ENCODE results near the gene INS. TPM values are rescaled to one million over a fixed set of nuclear protein-coding genes. Genes with fewer than 3 reads are reported as not detected.

Gene INS
- total and polyA plus RNA-seq, 2 donors (not counting 1 experiment from before 2014, with no cell fraction given), result not detected

- H3K4me3 Mint-ChIP-seq, result no peak overlapping the region
- Histone ChIP-seq H4K20me1 (ENCODE audit: control insufficient read depth, insufficient read depth, low read length, poor library complexity, severe bottlenecking) (no peaks in the 10 kb centered on the region), H3K27me3 (replicated peaks in 1 of 4; ENCODE audit: control extremely low read depth in 1 of 4, control insufficient read depth in 3 of 4, insufficient read depth in 4 of 4, low read length in 3 of 4) (no peaks in the 10 kb centered on the region), H3K4me3 (ENCODE audit: control extremely low read depth in 1 of 5, extremely low read depth in 1 of 5, insufficient read depth in 1 of 5, low read depth in 2 of 5, low read length in 4 of 5) (no peak overlapping the region), H3K9ac (ENCODE audit: low read length) (no peak overlapping the region), H2AFZ (ENCODE audit: insufficient read depth, low read depth, low read length, poor library complexity, severe bottlenecking) (no peak overlapping the region), H3K36me3 (replicated peaks in 1 of 2; ENCODE audit: control extremely low read depth in 1 of 2, control insufficient read depth in 1 of 2, extremely low read depth in 1 of 2, insufficient read depth in 2 of 2, low read length in 1 of 2) (no peaks in the 10 kb centered on the region), H3K9me3 (ENCODE audit: control extremely low read depth in 1 of 3, control insufficient read depth in 2 of 3, insufficient read depth in 1 of 3, low read length in 2 of 3) (peaks cover 0 to 3% (median 0%) of the 10 kb centered on the region in 3 donors), H3K27ac (ENCODE audit: low read length in 2 of 2) (no peak overlapping the region), H3K4me1 (ENCODE audit: control insufficient read depth in 2 of 2, insufficient read depth in 2 of 2, low read length in 2 of 2) (no peaks in the 10 kb centered on the region), H3K4me2 (replicated peaks; ENCODE audit: low read depth, low read length, poor library complexity, severe bottlenecking) (no peak overlapping the region), H3K79me2 (ENCODE audit: control insufficient read depth, insufficient read depth, low read length) (no peaks in the 10 kb centered on the region)
- POLR2A ChIA-PET, result no interaction called here
- no peak for TF ChIP-seq EZH2 (IDR thresholded peaks at IDR 0.05; ENCODE audit: borderline replicate concordance, insufficient read depth, low read depth, low read length, poor library complexity, severe bottlenecking)
- ATAC-seq (ENCODE audit: low read depth) (no peak), DNase-seq (no peak)
- H3K4me1 Mint-ChIP-seq, result no peaks in the 10 kb centered on the region
- H3K27ac Mint-ChIP-seq, result no peak overlapping the region
- 90% methylated on average over 18 of the region's 18 CpGs for WGBS (ENCODE audit: insufficient coverage)
- no peaks in the 10 kb centered on the region for H3K27me3 Mint-ChIP-seq
- H3K9me3 Mint-ChIP-seq (ENCODE audit: insufficient read depth), result no peaks in the 10 kb centered on the region
- CTCF ChIA-PET, result no interaction called here
- intact Hi-C loops (cut with micrococcal nuclease), result no loop called here
Measured at GRCh38 chr11:2177076-2177475, 16.1 kb upstream of the INS start.

GRCh38 chr11:2176389-2176900 is 15.4 kb upstream of the INS start:
- H3K27ac Mint-ChIP-seq, result no peak overlapping the region
- H3K4me1 Mint-ChIP-seq, result no peaks in the 10 kb centered on the region
- no peaks in the 10 kb centered on the region for H3K9me3 Mint-ChIP-seq (ENCODE audit: insufficient read depth)
- H3K4me2 ChIP-seq (replicated peaks; ENCODE audit: low read depth, low read length, poor library complexity, severe bottlenecking), result no peak overlapping the region
- no peaks in the 10 kb centered on the region for H3K4me1 ChIP-seq (ENCODE audit: control insufficient read depth in 2 of 2, insufficient read depth in 2 of 2, low read length in 2 of 2)
- no peaks in the 10 kb centered on the region for H3K36me3 ChIP-seq (replicated peaks in 1 of 2; ENCODE audit: control extremely low read depth in 1 of 2, control insufficient read depth in 1 of 2, extremely low read depth in 1 of 2, insufficient read depth in 2 of 2, low read length in 1 of 2)
- H3K4me3 ChIP-seq (ENCODE audit: control extremely low read depth in 1 of 5, extremely low read depth in 1 of 5, insufficient read depth in 1 of 5, low read depth in 2 of 5, low read length in 4 of 5), result no peak overlapping the region
- ATAC-seq (ENCODE audit: low read depth) (no peak), DNase-seq (no peak)
- no peak overlapping the region for H3K4me3 Mint-ChIP-seq
- H3K79me2 ChIP-seq (ENCODE audit: control insufficient read depth, insufficient read depth, low read length), result no peaks in the 10 kb centered on the region
- 96% methylated on average over 12 of the region's 14 CpGs for WGBS (ENCODE audit: insufficient coverage)
- ChIA-PET POLR2A (no interaction called here), CTCF (no interaction called here)
- no peak overlapping the region for H3K27ac ChIP-seq (ENCODE audit: low read length in 2 of 2)
- peaks cover 0 to 3% (median 0%) of the 10 kb centered on the region in 3 donors for H3K9me3 ChIP-seq (ENCODE audit: control extremely low read depth in 1 of 3, control insufficient read depth in 2 of 3, insufficient read depth in 1 of 3, low read length in 2 of 3)
- no peaks in the 10 kb centered on the region for H3K27me3 Mint-ChIP-seq
- intact Hi-C loops (cut with micrococcal nuclease), result no loop called here
- H2AFZ ChIP-seq (ENCODE audit: insufficient read depth, low read depth, low read length, poor library complexity, severe bottlenecking), result no peak overlapping the region
- H4K20me1 ChIP-seq (ENCODE audit: control insufficient read depth, insufficient read depth, low read length, poor library complexity, severe bottlenecking), result no peaks in the 10 kb centered on the region
- H3K9ac ChIP-seq (ENCODE audit: low read length), result no peak overlapping the region
- H3K27me3 ChIP-seq (replicated peaks in 1 of 4; ENCODE audit: control extremely low read depth in 1 of 4, control insufficient read depth in 3 of 4, insufficient read depth in 4 of 4, low read length in 3 of 4), result no peaks in the 10 kb centered on the region
- TF ChIP-seq EZH2 (IDR thresholded peaks at IDR 0.05; ENCODE audit: borderline replicate concordance, insufficient read depth, low read depth, low read length, poor library complexity, severe bottlenecking) (no peak), CTCF (IDR thresholded peaks at IDR 0.05) (no peak)
